NCI-H1092 treated with DMSO at 0.1 percent for 48 hours (cell line): ENCODE data around the gene EFCAB11.
A peak's percentile ranks its signal among the peaks of the same experiment; 100 is the strongest.

Experiments
- DNase-seq: peaks from one replicate; lab custom pipeline; 2025; lab: John Stamatoyannopoulos, UW

EFCAB11 gene

GRCh38 chr14:89866458-89866857 lies 88.1 kb downstream of the EFCAB11 start:
- DNase-seq, result no peak

GRCh38 chr14:89865153-89865552 lies 89.4 kb downstream of the EFCAB11 start:
- DNase-seq, result no peak

- DNase-seq, result no peak
These were observed 91.7 kb downstream of the EFCAB11 start for GRCh38 chr14:89862856-89863255.

- DNase-seq, result no peak
These were observed 92.9 kb downstream of the EFCAB11 start for GRCh38 chr14:89861630-89862029.

- no peak for DNase-seq
These were observed 96.4 kb downstream of the EFCAB11 start for GRCh38 chr14:89858089-89858488.

GRCh38 chr14:89856871-89857345 lies 97.6 kb downstream of the EFCAB11 start:
- no peak for DNase-seq

GRCh38 chr14:89855961-89856656 lies 98.4 kb downstream of the EFCAB11 start:
- no peak for DNase-seq

- DNase-seq, result no peak
These were observed 100.4 kb downstream of the EFCAB11 start for GRCh38 chr14:89853936-89854693.

- DNase-seq, result peak; percentile 88
These were observed 103.4 kb downstream of the EFCAB11 start for GRCh38 chr14:89851106-89851505.

GRCh38 chr14:89849931-89850330 lies 104.6 kb downstream of the EFCAB11 start:
- no peak for DNase-seq

GRCh38 chr14:89848165-89848564 lies 106.4 kb downstream of the EFCAB11 start:
- no peak for DNase-seq

GRCh38 chr14:89845346-89845745 lies 109.2 kb downstream of the EFCAB11 start:
- DNase-seq, result no peak

GRCh38 chr14:89844508-89844907 lies 110.0 kb downstream of the EFCAB11 start:
- DNase-seq, result no peak

- no peak for DNase-seq
These were observed 111.7 kb downstream of the EFCAB11 start for GRCh38 chr14:89842837-89843236.

- DNase-seq, result no peak
These were observed 112.7 kb downstream of the EFCAB11 start for GRCh38 chr14:89841851-89842250.

GRCh38 chr14:89836830-89837469 lies 117.6 kb downstream of the EFCAB11 start:
- no peak for DNase-seq

- no peak for DNase-seq
These were observed 120.9 kb downstream of the EFCAB11 start for GRCh38 chr14:89833661-89834060.

GRCh38 chr14:89833120-89833532 lies 121.4 kb downstream of the EFCAB11 start:
- DNase-seq, result no peak

GRCh38 chr14:89828471-89829165 lies 125.9 kb downstream of the EFCAB11 start:
- DNase-seq, result no peak

- no peak for DNase-seq
These were observed 127.3 kb downstream of the EFCAB11 start for GRCh38 chr14:89827265-89827664.

- DNase-seq, result no peak
These were observed 127.9 kb downstream of the EFCAB11 start for GRCh38 chr14:89826596-89826995.

- DNase-seq, result no peak
These were observed 130.8 kb downstream of the EFCAB11 start for GRCh38 chr14:89823743-89824142.
